Lung (tissue), 12 donors: ENCODE data around the gene GDF7. TPM values are rescaled to one million over a fixed set of nuclear protein-coding genes. Genes with fewer than 3 reads are reported as not detected.

Experiments used
- ATAC-seq: fragments of 200-7000 bp; cut with Tn5 transposase; one replicate; pipeline ENCODE4 v1.9.1; 2020; ENCODE audit warnings: moderate number of reproducible peaks; ENCODE audit not compliant: insufficient read depth, low FRiP score
- DNase-seq, 3 donors: peaks; one replicate each; pipeline ENCODE4 v3.0.0-alpha.2; 2013 to 2017
- H3K27ac ChIP-seq, 2 donors: one replicate each; pipeline ENCODE4 v1.5.1; 2013; ENCODE audit warnings: mild to moderate bottlenecking in 2 of 2, moderate library complexity in 2 of 2, control low read depth in 1 of 2, inconsistent platforms in 1 of 2, low read depth in 1 of 2, low read length in 1 of 2
- H3K27me3 ChIP-seq, 3 donors: one replicate each; pipeline ENCODE4 v1.5.1; 2013; ENCODE audit warnings: low read length in 2 of 3; ENCODE audit not compliant: control insufficient read depth in 3 of 3, insufficient read depth in 3 of 3
- H3K36me3 ChIP-seq, 4 donors: one replicate each; pipeline ENCODE4 v1.5.1; 2013; ENCODE audit warnings: low read length in 4 of 4, mild to moderate bottlenecking in 1 of 4, moderate library complexity in 1 of 4; ENCODE audit not compliant: control insufficient read depth in 4 of 4, insufficient read depth in 4 of 4
- H3K4me1 ChIP-seq, 5 donors: one replicate each; pipeline ENCODE4 v1.5.1; 2013; ENCODE audit warnings: low read length in 5 of 5, mild to moderate bottlenecking in 2 of 5, moderate library complexity in 1 of 5; ENCODE audit not compliant: control insufficient read depth in 5 of 5, insufficient read depth in 5 of 5
- H3K4me3 ChIP-seq: one replicate; pipeline ENCODE4 v1.5.1; 2013; ENCODE audit warnings: mild to moderate bottlenecking, control low read depth, moderate library complexity
- H3K9ac ChIP-seq, 2 donors: one replicate each; pipeline ENCODE4 v1.5.1; 2013; ENCODE audit warnings: low read length in 2 of 2, control low read depth in 1 of 2; ENCODE audit not compliant: insufficient read depth in 1 of 2
- H3K9me3 ChIP-seq, 4 donors: one replicate each; pipeline ENCODE4 v1.5.1; 2013; ENCODE audit warnings: low read length in 3 of 4, mild to moderate bottlenecking in 1 of 4, moderate library complexity in 1 of 4; ENCODE audit not compliant: control insufficient read depth in 4 of 4, insufficient read depth in 3 of 4
- CTCF ChIP-seq: IDR thresholded peaks from 2 replicates; pipeline ENCODE4 v1.5.1; 2012; ENCODE audit warnings: mild to moderate bottlenecking; ENCODE audit errors: control extremely low read depth, extremely low read depth
- WGBS, 2 donors: extraction: QIAGEN DNeasy Blood & Tissue Kit; methylation state at CpG; one replicate each; pipeline ENCODE4 v1.1.7; 2013; 5-methylcytosine and 5-hydroxymethylcytosine counted together
- polyA plus RNA-seq, 2 donors: library from polyadenylated mRNA; stranded (reverse); fragments of 200-250 nt; gene quantifications; one replicate each; pipeline ENCODE4 v1.2.1, GENCODE V29; 2013
- total RNA-seq, 2 donors: library from RNA; depleted of rRNA in 1 of 2; stranded (reverse); fragments of >200 nt in 1 of 2; gene quantifications; one replicate each; pipeline ENCODE4 v1.2.1, GENCODE V29; 2014 to 2021
- donor health status: control.
- donor health status: control.
- donor health status: Bipolar disorder and iron deficiency.
- donor health status: healthy.
- donor health status: DM: yes; HTN: yes; CAD: no.

The GDF7 gene
- total and polyA plus RNA-seq, 4 donors = 0.10 to 0.54 (median 0.31) TPM

GRCh38 chr2:20624884-20625485 is 42.0 kb upstream of the GDF7 start:
- WGBS, 2 donors = 86 to 88% methylated on average over 11 of the region's 11 CpGs
- Histone ChIP-seq H3K27me3 (no peaks in the 10 kb centered on the region), H3K27ac (peak overlapping the region; percentile 77 to 78), H3K9me3 (no peaks in the 10 kb centered on the region), H3K36me3 (peaks cover 0 to 48% (median 12%) of the 10 kb centered on the region in 4 donors), H3K4me3 (no peak overlapping the region), H3K4me1 (peaks cover 0 to 17% (median 3%) of the 10 kb centered on the region in 5 donors), H3K9ac (no peak overlapping the region)
- ATAC-seq (no peak), DNase-seq (no peak)
- no peak for TF ChIP-seq CTCF

GRCh38 chr2:20625491-20626391 is 41.2 kb upstream of the GDF7 start:
- 67 to 81% methylated on average over 19 of the region's 19 CpGs for WGBS, 2 donors
- peak overlapping the region; percentile 77 to 78 for H3K27ac ChIP-seq
- no peak overlapping the region for H3K9ac ChIP-seq
- DNase-seq (peak; percentile 33 to 69 (median 67)), ATAC-seq (no peak)
- peaks cover 0 to 47% (median 9%) of the 10 kb centered on the region in 4 donors for H3K36me3 ChIP-seq
- H3K4me3 ChIP-seq = no peak overlapping the region
- H3K4me1 ChIP-seq = peaks cover 0 to 19% (median 3%) of the 10 kb centered on the region in 5 donors
- H3K9me3 ChIP-seq = no peaks in the 10 kb centered on the region
- TF ChIP-seq CTCF = no peak
- H3K27me3 ChIP-seq = no peaks in the 10 kb centered on the region

- TF ChIP-seq CTCF = no peak
- peaks cover 0 to 44% (median 9%) of the 10 kb centered on the region in 4 donors for H3K36me3 ChIP-seq
- no peaks in the 10 kb centered on the region for H3K9me3 ChIP-seq
- ATAC-seq = no peak
- WGBS, 2 donors = 96 to 98% methylated on average over 2 of the region's 2 CpGs
- H3K4me3 ChIP-seq = no peak overlapping the region
- peaks cover 0 to 19% (median 3%) of the 10 kb centered on the region in 5 donors for H3K4me1 ChIP-seq
- no peak overlapping the region for H3K9ac ChIP-seq
- peak overlapping the region; percentile 23 to 43 for H3K27ac ChIP-seq
- DNase-seq = no peak
- H3K27me3 ChIP-seq = no peaks in the 10 kb centered on the region
Measured at GRCh38 chr2:20626392-20626697, 40.6 kb upstream of the GDF7 start.
